ENCODE measurements around the gene FAM83C. TPM values are rescaled to one million over a fixed set of nuclear protein-coding genes. Genes with fewer than 3 reads are reported as not detected.

The FAM83C gene
- total RNA-seq, 1 experiment from 2014 or later: not detected

- Histone ChIP-seq H3K4me3 (ENCODE audit: insufficient read depth, low read depth, low read length) (no peak overlapping the region), H3K36me3 (replicated peaks; ENCODE audit: control insufficient read depth, insufficient read depth, low read length) (no peaks in the 10 kb centered on the region), H3K27me3 (ENCODE audit: control insufficient read depth, insufficient read depth, low read length) (no peaks in the 10 kb centered on the region)
- no peak for DNase-seq
Observed at GRCh38 chr20:35238170-35238569, 54.1 kb downstream of the FAM83C start.

DNA sequence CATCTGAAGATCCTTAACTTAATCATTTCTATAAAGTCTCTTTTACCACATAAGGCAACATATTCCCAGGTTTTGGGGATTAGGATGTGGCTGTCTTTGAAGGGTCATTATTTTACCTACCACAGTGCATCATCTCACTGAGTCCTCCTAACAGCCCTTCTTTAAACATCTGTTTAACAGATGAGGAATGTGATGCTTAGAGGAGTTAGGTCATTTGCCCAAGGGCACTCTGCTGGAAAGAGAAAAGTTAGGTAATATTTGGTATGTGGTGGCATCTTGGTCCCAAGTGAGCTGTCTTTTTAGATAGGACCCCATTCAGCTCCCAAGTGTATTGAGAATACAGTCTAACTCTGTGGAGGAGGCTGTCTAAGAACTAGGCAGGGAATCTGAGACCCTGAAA lies 54.7 kb downstream of the FAM83C start:
- Histone ChIP-seq H3K4me3 (ENCODE audit: insufficient read depth, low read depth, low read length) (no peak overlapping the region), H3K36me3 (replicated peaks; ENCODE audit: control insufficient read depth, insufficient read depth, low read length) (no peaks in the 10 kb centered on the region), H3K27me3 (ENCODE audit: control insufficient read depth, insufficient read depth, low read length) (no peaks in the 10 kb centered on the region)
- DNase-seq: no peak

DNA sequence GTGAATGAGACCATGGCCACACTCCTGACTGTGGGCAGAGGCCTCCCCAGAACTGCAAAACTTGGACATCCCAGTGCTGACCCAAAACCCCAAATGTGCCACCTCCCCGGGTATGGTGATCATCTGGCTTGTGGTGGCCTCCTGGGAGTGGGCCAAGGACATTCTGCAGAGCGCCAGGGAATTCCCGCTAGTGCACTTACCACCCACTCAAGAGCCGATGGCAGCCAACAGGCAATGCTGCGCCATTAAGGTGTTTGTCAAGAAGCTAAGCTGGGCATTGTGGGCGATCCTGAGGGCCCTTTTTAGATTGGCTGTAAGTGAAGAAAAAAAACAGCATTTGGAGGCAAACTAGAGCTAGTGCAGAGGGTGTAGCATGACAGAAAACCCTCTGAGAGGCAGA lies 56.3 kb downstream of the FAM83C start:
- Histone ChIP-seq H3K27me3 (ENCODE audit: control insufficient read depth, insufficient read depth, low read length) (no peaks in the 10 kb centered on the region), H3K4me3 (ENCODE audit: insufficient read depth, low read depth, low read length) (no peak overlapping the region), H3K36me3 (replicated peaks; ENCODE audit: control insufficient read depth, insufficient read depth, low read length) (no peaks in the 10 kb centered on the region)
- no peak for DNase-seq

Other genes starting within 250 kb of the FAM83C start
- gene TRPC4AP, start 199.6 kb downstream of the FAM83C start, total RNA-seq (2014; rRNA removed; shearing (Covaris generic)): 63.8 and 65.8 TPM in 2 replicates
- 26.8 and 36.8 TPM in 2 replicates for gene EDEM2, start 145.1 kb downstream of the FAM83C start, total RNA-seq (2014; rRNA removed; shearing (Covaris generic))
- 64.9 and 89.6 TPM in 2 replicates for gene PROCR, start 120.4 kb downstream of the FAM83C start, total RNA-seq (2014; rRNA removed; shearing (Covaris generic))
- gene MMP24, start 65.7 kb downstream of the FAM83C start, total RNA-seq (2014; rRNA removed; shearing (Covaris generic)): 14.8 and 21.1 TPM in 2 replicates
- gene MMP24OS, start 14.3 kb downstream of the FAM83C start, total RNA-seq (2014; rRNA removed; shearing (Covaris generic)): 7.4 and 16.7 TPM in 2 replicates
- 212 and 246 TPM in 2 replicates for gene EIF6, start 7.7 kb downstream of the FAM83C start, total RNA-seq (2014; rRNA removed; shearing (Covaris generic))
- gene UQCC1, start 119.5 kb upstream of the FAM83C start, total RNA-seq (2014; rRNA removed; shearing (Covaris generic)): 48.2 and 49.5 TPM in 2 replicates
- gene GDF5, start 145.8 kb upstream of the FAM83C start, total RNA-seq (2014; rRNA removed; shearing (Covaris generic)): 0.03 TPM in 1 of 2 replicates, not detected in the other
- 18.9 and 39.1 TPM in 2 replicates for gene CEP250, start 163.2 kb upstream of the FAM83C start, total RNA-seq (2014; rRNA removed; shearing (Covaris generic))
- gene C20orf173, start 237.2 kb upstream of the FAM83C start, total RNA-seq (2014; rRNA removed; shearing (Covaris generic)): not detected in 2 replicates
- gene ERGIC3, start 249.7 kb upstream of the FAM83C start, total RNA-seq (2014; rRNA removed; shearing (Covaris generic)): 191 and 213 TPM in 2 replicates